22Rv1 (cell line): ENCODE measurements around the gene CEP85.

Experiments used
- ZFX ChIP-seq: fragments of 450-650 bp; IDR thresholded peaks from 2 replicates; pipeline ENCODE4 v1.6.1; 2017; ENCODE audit warnings: antibody characterized with exemption, borderline replicate concordance
- TF ChIP-seq, protein P1 (sequence below): fragments of 450-650 bp; IDR thresholded peaks from 2 replicates; pipeline ENCODE4 v1.5.1; 2017; ENCODE audit warnings: mild to moderate bottlenecking

GRCh38 chr1:26283279-26283853 is 49.4 kb downstream of the CEP85 start:
- TF ChIP-seq, protein P1, sequence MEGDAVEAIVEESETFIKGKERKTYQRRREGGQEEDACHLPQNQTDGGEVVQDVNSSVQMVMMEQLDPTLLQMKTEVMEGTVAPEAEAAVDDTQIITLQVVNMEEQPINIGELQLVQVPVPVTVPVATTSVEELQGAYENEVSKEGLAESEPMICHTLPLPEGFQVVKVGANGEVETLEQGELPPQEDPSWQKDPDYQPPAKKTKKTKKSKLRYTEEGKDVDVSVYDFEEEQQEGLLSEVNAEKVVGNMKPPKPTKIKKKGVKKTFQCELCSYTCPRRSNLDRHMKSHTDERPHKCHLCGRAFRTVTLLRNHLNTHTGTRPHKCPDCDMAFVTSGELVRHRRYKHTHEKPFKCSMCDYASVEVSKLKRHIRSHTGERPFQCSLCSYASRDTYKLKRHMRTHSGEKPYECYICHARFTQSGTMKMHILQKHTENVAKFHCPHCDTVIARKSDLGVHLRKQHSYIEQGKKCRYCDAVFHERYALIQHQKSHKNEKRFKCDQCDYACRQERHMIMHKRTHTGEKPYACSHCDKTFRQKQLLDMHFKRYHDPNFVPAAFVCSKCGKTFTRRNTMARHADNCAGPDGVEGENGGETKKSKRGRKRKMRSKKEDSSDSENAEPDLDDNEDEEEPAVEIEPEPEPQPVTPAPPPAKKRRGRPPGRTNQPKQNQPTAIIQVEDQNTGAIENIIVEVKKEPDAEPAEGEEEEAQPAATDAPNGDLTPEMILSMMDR: no peak
- no peak for TF ChIP-seq ZFX
